Fibroblast of upper back skin (primary cell): ENCODE results near the gene ATP10A.

Source experiments
- DNase-seq: peaks from one replicate; pipeline ENCODE4 v3.0.0-alpha.2; 2013

The ATP10A gene

DNA sequence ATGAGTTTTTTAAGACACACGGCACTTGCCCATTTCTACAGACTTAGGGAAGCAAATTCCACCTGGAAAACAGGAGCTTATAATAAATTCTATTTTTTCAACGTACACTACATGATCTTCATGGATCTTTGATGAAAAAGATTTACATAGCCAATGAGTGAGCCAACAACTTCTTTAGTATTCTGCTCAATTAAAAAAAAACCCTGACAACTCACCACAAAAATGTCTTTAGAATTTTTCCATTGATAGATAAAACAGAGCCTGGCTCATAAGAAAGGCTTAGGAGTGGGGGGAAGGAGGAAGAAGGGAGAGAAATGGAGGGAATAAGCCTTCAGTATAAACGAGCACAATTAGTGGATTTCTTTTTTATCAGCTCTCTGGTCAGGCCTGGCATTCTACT is 126.7 kb downstream of the ATP10A start:
- peak; percentile 38 for DNase-seq

DNA sequence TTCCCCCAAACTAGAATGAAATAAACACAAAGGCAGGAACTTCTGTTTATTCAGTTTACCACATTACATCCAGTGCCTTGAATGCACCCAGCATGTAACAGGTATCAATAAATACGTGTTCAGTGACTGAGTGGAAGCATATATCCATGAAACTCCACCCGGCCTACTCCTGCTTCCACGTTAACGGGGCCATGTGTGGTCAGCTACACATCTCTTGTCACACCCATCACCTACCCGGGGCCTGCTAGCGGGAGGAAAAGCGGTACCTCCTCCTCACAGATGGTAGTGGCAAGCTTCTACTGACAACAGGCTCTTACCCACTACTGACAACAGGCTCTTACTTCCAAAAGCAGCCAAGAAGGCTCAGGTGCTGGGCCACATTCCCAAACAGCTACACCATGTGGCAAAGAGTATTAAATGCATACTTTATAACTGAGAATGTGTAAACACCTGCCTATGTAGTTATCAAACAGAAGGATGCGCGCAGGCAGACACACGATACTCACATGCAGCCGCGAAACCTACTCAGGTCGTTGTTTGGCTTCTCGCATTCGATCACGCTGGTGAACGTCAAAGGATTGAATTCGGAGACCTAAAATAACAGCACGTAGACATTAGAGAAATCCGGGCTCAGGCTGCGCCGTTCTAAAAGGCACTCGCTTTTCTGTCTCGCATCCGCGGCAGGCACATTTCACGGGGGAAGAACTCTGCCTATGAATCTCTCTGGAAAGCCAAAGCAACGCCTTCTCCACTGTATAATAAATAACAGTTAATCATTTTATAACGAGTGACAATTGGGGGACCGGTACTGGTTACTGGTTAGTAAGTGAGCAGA is 127.4 kb downstream of the ATP10A start:
- no peak for DNase-seq

DNA sequence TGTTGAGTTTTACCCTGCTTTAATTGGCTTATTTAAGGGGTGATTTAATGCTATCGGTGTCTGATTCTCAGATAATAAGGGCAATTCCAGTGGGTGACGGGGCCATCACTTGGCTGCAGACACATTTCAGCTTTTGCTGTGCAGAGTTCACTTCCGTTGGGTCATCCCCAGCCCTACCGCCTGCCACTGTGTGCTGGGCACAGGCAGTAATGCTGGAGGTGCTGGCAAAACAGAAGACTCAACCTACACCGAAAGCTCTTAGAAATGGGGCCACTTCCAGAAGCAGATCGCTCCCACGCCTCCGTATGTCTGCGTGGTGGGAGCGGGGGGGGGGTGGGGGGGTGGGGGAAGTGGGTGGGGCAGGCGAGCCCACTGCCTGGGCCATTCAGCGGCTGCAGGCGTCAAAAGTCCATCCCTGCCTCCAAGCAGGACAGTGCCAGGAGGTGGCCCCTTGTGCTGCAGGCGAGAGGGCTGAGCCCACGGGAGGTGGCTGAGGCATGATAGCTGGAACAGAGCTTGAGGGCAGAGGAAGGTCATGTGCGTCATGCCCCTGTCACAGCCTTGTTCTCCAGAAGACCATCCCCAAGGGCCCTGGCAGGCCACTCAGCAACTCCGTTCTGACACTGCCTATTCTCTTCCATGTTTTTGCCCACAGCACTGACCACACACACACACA is 128.3 kb downstream of the ATP10A start:
- DNase-seq = no peak

DNA sequence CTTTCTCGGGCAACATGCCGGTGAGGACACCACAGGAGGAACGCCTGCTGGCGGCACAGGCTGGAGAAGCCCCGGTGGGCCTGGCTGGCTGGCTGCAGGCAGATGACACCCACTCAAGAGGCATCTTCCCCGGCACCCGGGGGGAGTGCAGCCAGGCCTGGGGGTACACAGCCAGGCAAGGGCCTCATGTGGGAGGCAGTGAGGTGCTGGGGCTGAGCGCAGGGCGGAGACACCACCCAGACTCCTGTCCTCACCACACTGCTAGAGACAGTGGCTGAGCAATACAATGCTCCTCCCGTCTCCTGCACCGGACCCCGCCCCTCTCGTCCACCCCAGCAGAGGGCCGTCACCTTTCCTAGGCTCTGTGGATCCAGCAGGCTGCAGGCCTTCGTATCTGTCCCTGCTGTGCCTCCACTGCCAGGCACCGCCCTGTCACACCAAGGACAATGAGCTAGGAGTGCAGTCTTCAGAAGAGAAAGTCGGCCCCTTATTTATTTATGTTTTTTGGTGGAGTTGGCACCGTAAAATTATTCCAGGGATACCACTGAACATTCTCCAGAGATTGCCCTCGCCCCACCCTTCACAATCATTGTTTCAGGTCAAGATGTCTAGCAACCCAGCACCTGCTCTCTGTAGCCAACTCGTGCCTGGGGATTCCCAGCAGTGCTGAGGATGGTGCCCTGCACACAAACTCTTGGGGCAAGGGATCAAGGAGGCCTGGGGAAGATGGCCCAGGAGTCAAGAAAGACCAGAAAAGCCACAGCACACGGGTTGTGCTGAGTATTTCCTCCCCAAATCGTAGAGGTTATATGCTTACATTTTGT is 129.1 kb downstream of the ATP10A start:
- no peak for DNase-seq

DNA sequence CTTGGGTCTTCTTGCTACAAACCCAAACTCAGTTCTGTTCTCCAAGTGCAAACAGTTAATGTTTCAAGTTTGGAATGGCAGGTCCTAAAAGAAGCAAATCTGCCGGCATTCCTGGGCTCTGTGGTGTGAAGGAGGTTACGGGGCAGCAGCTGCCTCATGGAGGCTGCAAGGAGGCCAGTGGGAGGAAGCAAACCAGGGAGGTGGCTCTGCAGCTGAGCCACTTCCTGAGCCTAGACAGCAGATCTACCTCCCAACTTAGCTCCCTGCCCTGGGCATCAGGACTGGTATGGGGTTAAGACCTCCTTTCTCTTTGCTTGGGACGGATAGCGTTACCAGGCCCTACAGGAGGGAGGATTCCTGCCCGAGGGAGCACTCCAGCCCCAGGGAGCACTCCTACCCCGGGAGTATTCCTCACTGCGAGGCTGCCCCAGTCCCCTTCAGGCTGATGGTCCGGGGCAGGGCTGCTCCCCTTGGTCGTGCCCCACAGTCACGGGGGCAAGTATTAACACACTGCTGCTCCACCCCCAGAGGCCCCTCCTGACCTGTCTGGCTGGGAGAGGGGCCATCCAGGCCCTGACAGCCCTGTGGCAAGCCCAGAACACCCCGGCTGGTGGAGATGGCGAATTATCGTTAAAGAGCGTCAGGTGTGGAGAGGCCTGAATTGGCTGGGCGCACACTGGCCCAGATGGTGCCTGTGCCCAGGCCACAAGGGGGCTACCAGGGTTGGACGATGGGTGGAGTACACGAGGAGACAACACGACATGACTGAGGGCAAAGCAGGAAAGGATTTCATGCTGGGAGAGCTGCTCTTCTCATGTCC is 129.9 kb downstream of the ATP10A start:
- DNase-seq = no peak

DNA sequence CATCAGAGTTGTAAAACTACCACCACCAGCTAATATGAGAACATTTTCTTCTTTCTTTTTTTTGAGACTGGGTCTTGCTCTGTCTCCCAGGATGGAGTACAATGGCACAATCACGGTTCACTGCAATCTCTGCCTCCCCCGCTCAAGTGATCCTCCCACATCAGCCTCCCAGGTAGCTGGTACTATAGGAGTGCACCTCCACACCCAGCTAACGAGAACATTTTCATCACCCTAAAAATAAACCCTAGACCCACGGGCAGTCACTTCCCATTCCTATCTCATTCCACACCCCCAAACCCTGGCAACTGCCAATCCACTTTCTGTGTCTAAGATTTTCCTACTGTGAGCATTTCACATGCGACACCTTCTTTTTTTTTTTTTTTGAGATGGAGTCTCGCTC is 130.9 kb downstream of the ATP10A start:
- DNase-seq = no peak

DNA sequence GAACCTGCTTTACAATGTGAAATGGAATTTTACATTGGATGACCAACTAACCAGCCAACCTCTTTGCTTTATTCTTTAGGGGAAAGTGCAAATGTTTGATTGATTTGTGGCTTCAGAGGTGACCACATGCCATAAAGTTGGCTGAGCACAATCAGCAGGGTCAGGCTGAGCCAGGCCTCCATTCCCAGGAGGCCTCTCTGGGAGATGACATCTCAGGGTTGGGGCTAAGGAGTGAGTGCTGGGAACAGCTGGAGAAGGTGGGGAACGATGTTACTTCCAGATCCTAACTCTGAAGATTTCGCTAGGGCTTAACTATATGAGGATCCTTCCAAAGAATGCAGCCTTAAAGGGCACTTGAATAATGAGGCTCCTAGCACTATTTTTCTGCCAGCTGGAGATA is 131.7 kb downstream of the ATP10A start:
- DNase-seq = no peak

DNA sequence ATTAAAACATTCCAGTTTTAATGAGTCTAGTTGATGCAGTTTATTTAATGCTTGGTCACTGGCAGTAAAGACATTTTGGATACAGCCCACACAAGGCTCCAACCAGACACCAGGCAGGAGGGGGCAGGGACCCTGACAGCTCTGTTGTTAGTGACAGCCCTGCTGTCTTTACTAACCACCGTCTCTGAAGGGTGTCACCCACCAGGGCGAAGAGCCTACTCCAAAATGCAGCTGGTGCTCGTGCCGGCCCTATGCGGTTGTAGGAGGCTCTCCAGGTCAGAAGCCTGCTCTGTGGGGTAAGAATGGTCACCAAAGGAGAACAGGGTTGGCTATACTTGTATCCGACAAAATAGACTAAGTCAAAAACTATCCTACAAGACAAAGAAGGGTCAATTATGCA is 132.2 kb downstream of the ATP10A start:
- no peak for DNase-seq

DNA sequence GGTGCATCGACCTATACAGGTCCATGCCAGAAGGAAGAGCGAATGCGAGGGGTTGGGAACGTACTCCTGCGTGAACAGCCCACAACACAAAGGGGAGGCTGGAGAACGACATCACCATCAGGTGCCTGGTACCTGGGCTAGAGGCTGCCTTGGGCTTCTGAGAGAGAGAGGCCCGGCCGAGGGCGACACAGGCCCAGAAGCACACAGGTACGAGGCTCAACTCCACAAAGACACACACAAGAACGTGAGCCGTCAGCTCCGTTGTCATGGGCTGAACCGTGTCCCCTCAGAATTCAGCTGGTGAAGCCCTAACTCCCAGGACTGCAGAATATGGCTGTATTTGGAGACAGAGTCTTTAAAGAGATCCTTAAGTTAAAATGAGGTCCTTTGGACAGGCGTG is 134.3 kb downstream of the ATP10A start:
- no peak for DNase-seq

DNA sequence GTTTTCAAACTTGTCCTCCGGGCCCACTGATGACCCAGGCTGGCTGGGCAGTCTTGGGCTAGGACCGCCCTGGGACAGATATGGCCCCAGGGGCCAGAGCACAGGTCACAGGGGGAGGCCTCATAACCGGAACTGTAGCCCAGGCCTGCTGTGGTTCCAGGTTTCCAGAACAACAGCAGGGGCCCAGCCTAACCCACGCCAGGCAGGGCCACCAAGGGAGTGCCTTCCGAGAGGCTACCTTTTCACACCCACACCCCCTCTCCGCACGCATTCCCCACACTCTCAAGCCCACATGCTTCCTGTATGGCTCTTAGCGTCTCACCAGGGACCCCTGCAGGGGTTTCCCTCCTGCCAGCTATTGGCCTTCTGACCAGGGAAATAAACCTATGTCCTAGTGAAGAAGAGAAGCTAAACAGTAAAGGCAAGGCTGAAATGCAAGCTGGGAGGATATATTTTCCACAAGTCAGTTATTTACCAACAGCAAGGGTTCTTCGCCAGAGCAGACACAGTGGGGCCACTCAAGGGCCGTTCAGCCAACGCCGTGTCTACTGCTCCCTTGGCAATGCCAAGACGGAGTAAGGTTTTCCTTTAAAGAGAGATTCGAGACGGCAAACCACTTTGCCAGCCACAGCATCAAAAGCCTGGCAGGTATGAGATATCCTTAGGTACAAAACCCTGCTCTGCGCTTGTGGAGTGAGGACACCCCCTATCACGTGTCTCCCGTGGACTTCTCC is 135.1 kb downstream of the ATP10A start:
- no peak for DNase-seq

DNA sequence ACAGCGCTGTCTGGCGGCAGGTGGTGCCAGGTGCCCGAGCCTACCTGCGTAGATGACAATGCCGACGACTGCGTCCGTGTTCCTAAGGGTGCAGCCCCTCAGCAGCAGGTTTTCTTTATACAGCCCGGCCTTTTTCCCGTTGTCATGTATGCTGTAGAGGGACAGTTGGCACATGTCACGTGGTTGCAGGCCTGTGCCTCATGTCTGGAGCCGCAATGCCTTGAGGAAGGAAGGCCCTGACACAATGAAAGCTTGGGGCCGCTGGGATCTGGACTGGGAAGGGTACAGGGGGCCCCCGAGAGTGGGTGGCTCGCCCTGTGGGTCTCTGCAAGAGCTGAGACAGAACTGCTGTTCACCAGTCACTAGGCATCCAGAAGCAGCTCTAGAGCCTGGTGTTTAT is 136.0 kb downstream of the ATP10A start:
- no peak for DNase-seq

DNA sequence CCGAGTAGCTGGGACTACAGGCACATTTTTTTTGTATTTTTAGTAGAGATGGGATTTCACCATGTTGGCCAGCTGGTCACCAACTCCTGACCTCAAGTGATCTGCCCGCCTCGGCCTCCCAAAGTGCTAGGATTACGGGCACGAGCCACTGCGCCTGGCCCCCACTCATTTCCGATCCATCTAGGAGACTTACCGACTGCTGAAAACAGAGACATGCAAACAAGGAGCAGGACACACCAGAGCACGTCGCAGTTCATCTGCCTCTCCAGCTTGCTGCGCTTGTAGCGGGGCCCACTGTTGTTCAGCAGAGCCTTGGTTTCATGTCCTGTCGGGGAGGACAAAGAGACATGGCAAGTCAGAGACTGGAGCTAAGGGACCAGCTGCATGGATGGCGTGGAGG is 137.4 kb downstream of the ATP10A start:
- no peak for DNase-seq

DNA sequence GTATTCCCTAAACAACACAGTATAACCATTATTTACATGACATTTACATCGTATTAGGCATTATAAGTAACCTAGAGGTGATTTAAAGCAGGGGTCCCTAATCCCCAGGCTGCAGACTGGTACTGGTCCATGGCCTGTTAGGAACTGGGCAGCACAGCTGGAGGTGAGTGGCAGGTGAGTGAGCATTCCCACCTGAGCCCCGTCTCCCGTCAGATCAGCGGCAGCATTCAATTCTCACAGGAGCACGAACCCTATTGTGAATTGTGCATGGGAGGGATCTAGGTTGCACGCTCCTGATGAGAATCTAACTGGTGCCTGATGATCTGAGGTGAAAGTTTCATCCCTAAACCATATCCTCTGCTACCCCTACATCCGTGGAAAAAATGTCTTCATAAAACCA is 138.2 kb downstream of the ATP10A start:
- no peak for DNase-seq

DNA sequence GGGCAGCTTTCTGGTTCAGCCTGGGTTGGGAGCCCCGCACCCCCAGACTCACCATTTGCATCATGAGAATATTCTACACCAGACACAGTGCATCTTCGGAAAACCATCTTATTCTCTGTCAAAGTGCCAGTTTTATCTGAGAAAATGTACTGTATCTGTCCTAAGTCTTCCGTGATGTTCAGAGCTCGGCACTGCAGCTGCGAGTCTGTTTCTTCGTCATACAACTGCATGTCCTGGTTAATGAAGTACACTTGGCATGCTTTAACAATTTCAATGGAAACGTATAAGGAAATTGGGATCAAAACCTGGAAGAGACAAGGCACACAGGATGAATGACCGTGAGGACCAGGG is 141.5 kb downstream of the ATP10A start:
- DNase-seq = no peak

DNA sequence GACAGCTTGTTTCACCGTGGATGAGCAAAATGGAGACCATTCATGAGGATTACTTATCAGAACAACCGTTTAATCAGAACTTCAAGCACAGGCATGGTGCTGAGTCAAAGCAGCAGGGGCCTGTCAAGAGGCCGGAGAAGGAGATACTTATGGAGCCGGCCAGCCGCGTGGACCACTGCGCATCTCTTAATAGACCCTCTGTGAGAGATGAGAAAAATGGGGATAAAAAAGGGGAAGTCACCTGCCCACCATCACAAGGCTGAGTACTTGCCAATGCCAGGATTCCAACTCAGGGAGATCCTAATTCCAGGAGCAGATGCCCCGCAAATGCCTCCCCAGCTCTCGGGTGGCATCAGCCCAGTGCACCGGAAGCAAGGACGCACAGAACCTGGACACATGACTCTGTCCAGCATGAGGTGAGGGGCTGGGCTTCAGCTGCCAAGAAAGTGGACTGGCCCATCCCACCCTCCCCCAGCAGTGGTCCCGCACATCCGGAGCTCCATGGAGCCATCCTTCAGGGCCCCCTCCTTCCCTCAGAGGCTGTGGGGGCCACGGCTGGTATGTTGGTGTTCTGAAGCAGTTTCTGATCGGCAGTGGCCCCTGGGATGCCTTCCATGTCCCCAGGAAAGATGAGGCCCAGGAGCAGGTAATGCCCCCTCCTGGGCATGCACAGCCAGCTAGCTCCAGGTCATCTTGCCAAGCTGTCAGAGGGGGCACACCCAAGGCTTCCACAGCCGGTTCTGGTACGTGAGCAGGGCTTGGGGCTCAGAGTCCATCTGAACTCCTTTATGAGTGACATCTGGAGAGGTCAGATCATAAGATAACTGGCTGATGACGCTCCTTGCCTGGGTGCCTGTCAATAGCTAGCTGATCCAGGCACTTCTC is 143.8 kb downstream of the ATP10A start:
- no peak for DNase-seq

DNA sequence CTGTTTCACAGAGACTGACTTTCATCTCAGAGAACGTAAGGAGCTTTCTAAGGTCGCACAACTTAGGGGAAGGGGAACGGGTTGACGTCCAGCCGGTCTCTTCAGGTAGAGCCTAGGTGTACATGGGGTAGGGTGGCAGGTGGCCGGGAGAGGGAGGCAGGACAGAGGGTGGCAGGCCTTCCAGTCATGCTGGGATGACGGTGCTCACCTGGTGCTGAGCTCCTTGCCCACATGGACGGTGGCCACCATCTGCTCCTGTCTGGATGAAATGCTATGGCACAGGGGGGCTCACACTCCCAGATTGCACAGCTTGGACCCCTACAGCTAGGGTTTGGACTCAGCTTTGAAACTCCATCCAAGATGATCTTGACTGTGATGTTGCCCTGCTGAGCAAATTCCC is 144.5 kb downstream of the ATP10A start:
- DNase-seq = no peak

DNA sequence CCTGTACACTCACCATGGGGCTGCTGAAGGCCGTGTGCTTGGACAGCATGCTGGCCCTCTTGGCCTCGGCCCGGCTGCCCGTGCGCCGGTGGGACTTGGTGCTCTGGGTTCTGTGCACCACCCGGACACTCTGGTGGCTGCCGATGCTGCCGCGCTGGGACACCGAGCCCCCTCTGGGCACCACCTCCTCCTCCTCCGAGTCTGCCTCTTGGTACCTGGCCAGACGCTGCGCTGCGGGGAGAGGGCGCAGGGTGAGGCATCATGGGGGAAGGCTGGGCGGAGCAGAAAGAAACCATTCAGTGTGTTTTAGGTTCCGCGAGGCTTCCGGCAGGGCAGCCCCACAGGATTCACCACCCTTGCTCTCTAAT is 145.0 kb downstream of the ATP10A start:
- no peak for DNase-seq

DNA sequence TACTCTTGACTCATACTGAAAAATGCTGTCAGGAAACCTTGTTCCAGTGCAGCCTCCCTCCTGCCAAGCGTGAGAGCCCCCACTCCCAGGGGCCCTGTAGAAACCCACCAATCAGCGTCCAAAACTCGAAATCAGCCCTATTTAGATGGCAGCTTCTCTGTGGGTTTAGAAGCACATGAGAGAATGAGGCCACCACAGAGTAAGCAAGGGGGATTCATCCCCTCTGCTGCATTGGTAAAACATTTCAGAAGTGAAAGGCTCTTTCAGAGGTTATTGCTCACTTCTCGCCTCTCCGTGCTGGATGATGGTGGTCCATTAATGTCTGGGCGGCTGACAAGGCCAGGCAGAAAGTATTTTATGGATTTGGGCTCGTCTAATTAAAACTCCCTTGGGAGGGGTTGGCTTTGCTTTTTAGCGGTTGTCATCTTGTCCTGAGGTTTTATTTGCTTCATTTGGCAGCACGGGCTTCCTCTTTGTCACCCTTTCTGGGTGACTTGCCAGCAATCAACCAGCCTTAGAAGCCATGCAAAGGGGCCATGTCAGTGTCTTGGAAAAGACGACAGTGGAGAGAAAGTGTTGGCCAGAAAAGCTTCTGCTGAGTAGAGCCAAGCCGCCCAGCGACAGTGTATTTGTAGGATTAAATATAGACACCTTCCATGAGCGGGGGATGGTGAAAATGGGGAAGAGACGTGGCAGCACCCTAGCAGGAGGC is 145.5 kb downstream of the ATP10A start:
- peak; percentile 90 for DNase-seq

DNA sequence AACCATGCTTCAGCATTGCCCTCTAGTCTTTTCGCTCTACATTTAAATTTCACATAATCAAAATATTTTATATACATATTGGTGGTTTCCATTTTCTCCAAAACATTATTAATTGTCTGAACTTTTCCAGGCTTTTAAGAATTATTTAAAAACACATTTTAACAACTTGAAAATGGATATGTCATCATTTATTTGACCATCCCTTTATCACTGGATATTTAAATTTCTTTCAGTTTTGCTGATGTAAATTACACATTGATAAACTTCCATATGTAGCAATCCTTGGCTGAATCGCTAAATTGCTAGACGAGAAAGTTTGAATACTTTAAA is 146.0 kb downstream of the ATP10A start:
- no peak for DNase-seq

DNA sequence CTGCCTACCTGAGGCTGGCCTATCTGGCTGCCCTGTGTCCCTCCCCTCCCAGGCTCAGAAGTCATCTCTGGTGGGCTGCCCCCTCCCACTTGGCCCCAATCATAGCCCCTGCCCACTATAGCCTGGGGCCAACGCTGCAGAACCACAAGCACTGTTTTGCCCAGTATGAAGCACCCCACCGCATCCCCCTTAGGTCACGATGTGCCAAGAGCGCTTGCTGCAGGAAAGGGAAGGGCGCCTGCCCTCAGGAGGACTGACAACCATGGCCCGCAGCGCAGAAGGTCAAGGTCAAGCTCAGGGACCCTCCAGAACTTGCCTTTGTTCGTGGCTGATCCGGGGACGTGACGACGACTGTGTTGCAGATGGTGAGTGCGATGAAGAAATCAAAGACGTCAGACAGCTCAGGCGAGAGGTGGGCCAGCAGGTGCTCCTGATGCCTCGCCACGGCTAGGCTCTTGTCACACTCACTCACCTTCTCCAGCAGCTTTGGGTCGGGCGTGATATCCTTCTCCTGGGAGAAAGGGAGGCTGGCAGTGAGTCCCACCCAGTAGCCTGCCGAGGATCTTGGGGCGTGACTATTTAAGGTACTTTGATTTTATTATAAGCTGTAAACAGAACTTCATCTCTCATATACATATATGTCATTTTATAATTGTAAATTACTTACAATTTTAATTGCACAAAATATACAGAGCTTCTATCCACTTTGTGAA is 146.6 kb downstream of the ATP10A start:
- DNase-seq = no peak
